Measurements from ENCODE around the gene GFY. TPM values are rescaled to one million over a fixed set of nuclear protein-coding genes. Genes with fewer than 3 reads are reported as not detected.

The GFY gene, protein sequence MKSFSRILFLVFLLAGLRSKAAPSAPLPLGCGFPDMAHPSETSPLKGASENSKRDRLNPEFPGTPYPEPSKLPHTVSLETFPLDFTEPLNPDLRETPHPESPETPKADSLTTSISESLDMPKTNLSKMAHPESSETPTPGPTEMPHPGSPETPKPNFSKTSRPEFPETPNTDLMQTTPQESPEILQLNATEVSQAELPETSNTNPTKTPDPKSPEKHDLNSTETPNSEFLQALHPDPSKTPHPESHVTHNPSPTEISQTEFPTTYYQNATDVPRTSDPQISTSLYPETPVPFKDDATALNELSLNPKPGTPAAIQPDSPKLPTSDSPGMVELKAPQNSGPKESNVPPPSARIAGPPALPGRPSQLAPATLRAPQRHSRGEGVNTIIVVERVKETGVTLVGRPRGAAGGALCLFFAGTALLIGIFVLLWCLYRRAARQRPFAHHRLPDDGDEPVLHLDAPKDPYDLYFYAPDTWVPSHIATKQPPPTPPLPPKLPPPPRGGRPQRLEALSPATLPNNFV
- total RNA-seq, result not detected

DNA sequence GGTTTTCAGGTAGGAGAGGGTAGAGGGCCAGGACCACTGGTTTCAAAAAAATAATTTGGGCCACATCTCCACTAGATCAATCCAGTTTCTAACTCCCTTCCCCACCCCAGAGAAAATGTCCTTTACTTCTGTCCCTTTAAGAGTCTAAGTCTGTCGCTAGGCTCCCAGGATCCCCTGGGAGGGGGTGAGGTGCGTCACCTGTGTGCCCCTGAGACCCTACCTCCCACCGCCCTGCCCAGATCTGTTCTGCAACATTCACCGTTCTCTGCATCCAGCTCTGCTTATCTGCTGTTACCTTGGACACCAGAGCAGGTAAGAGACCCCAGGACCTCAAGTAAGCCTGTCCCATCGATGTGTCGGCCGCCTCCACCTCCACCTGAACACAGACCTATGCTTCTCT is at the start of gene GFY:
Gene GFY, plus strand, starts transcription at position 211 of the 400 bp plus-strand sequence. CDS start 1,043 bp downstream, outside the sequence.
- Mint-ChIP-seq H3K9me3 (no peaks in the 10 kb centered on the region), H3K27me3 (peaks cover 81% of the 10 kb centered on the region), H3K4me1 (ENCODE audit: low read depth) (peaks cover 47% of the 10 kb centered on the region), H3K4me3 (no peak within 1 kb of the TSS), H3K27ac (no peak within 1 kb of the TSS), H3K36me3 (no peaks in the 10 kb centered on the region)
- DNase-seq, result no peak
- ChIA-PET POLR2A (interaction anchor here (0.9 kb wide), 1 partner anchor 9 kb away, joined by 4 read pairs; no protein-coding TSS in a partner anchor), CTCF (interaction anchor here (0.7 to 1.5 kb wide), 2 partner anchors 15 to 33 kb away, joined by 4 read pairs; no protein-coding TSS in a partner anchor)
- intact Hi-C loops (cut with micrococcal nuclease), result no loop called here

DNA sequence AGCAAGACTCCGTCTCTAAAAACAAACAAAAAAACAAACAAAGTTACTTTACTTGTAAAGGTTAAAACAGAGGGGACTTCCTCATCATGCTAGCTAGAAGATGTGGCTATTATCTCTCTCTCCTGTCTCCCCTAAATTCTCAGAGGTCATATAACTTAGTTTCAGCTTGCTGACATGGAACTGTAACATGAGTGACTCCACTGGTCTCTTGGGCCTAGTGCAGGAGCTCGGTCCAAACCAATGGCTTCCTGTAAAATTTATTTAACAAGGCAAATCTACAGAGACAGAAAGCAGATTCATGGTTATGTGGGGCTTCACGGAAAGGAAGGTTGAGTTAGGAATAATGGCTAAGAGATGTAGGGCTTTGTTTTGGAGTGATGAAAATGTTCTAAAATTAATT is 46.7 kb upstream of the GFY start:
- intact Hi-C loops (cut with micrococcal nuclease), result no loop called here
- ChIA-PET POLR2A (no interaction called here), CTCF (interaction anchor here (0.8 kb wide), 1 partner anchor 73 kb away, joined by 3 read pairs; the partner anchor contains the start of gene PIH1D1)
- Mint-ChIP-seq H3K27me3 (peaks cover 2% of the 10 kb centered on the region), H3K4me3 (no peak overlapping the region), H3K9me3 (peaks cover 6% of the 10 kb centered on the region), H3K27ac (no peak overlapping the region), H3K4me1 (ENCODE audit: low read depth) (no peaks in the 10 kb centered on the region), H3K36me3 (no peaks in the 10 kb centered on the region)
- no peak for DNase-seq

DNA sequence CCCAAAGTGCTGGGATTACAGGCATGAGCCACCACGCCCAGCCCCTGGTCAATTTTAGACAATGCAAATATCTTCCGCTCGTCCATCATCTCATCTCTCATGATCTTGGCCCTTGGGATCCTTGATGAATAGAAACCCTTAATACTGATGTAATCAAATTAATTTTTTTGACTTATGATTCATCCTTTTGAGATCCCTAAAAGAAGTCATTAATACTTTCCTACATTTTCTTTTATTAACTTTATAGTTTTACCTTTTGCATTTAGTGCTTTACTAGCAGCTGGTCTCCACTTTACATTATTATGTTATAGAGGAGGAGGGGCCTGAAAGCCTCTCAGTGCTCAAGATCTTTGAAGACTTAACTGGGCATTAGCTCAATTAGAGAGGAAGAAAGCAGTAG is 44.8 kb upstream of the GFY start:
- H3K4me1 Mint-ChIP-seq (ENCODE audit: low read depth), result no peaks in the 10 kb centered on the region

DNA sequence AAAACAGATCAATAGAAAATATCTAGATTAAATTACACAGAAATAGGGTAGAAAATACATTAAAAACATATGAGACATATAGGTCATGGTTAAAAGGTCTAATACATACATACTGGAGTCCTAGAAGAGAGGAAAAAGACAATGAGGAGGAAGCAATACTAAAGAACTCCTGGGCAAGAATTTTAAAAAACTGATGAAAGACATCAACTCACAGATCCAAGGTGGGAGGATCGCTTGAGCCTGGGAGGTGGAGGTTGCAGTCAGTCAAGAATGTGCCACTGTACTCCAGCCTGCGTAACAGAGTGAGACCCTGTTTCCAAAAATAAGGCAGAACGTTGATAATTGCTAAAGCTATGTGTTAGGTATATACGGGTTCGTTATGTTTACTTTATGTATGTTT is 42.5 kb upstream of the GFY start:
- H3K9me3 Mint-ChIP-seq, result peaks cover 6% of the 10 kb centered on the region
- no peak overlapping the region for H3K27ac Mint-ChIP-seq
- DNase-seq, result no peak
- ChIA-PET POLR2A (no interaction called here), CTCF (interaction anchor here (1.4 to 1.6 kb wide), 2 partner anchors 9 to 81 kb away, joined by 4 to 9 read pairs; no protein-coding TSS in a partner anchor)
- H3K4me3 Mint-ChIP-seq, result no peak overlapping the region
- intact Hi-C loops (cut with micrococcal nuclease), result no loop called here
- no peaks in the 10 kb centered on the region for H3K36me3 Mint-ChIP-seq
- H3K4me1 Mint-ChIP-seq (ENCODE audit: low read depth), result peaks cover 3% of the 10 kb centered on the region
- H3K27me3 Mint-ChIP-seq, result no peaks in the 10 kb centered on the region

More for the DNA sequence above, 44.8 kb upstream of the GFY start:
- Mint-ChIP-seq H3K4me3 (no peak overlapping the region), H3K36me3 (no peaks in the 10 kb centered on the region), H3K9me3 (peaks cover 6% of the 10 kb centered on the region), H3K27me3 (peaks cover 2% of the 10 kb centered on the region), H3K27ac (no peak overlapping the region)
- no peak for DNase-seq
- POLR2A ChIA-PET, result no interaction called here
- CTCF ChIA-PET, result interaction anchor here (0.9 kb wide), 1 partner anchor 125 kb away, joined by 3 read pairs; no protein-coding TSS in a partner anchor
- intact Hi-C loops (cut with micrococcal nuclease), result no loop called here

DNA sequence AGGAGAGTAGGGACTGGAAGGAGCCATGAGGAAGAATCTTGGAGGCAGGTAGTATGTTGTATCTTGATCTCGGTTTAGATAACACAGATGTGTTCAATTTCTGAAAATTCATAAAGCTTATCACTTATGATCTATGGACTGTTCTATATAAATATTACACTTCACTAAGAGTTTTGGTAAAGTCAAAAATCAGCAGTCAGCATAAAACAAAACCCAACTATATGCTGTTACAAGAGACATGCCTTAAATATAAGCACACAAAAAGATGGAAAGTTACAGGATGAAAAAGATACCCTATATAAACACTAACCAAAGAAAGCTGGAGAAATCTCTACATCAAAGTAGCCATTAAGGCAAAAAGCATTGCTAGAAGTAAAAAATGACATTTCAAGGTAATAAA is 41.6 kb upstream of the GFY start:
- intact Hi-C loops (cut with micrococcal nuclease), result no loop called here
- Mint-ChIP-seq H3K4me3 (no peak overlapping the region), H3K27me3 (no peaks in the 10 kb centered on the region), H3K9me3 (peaks cover 6% of the 10 kb centered on the region), H3K27ac (no peak overlapping the region), H3K36me3 (no peaks in the 10 kb centered on the region), H3K4me1 (ENCODE audit: low read depth) (peaks cover 9% of the 10 kb centered on the region)
- ChIA-PET CTCF (interaction anchor here (1.4 to 1.6 kb wide), 2 partner anchors 8 to 82 kb away, joined by 4 to 9 read pairs; no protein-coding TSS in a partner anchor), POLR2A (interaction anchor here (0.6 kb wide), 1 partner anchor 13 kb away, joined by 3 read pairs; no protein-coding TSS in a partner anchor)
- DNase-seq, result no peak

DNA sequence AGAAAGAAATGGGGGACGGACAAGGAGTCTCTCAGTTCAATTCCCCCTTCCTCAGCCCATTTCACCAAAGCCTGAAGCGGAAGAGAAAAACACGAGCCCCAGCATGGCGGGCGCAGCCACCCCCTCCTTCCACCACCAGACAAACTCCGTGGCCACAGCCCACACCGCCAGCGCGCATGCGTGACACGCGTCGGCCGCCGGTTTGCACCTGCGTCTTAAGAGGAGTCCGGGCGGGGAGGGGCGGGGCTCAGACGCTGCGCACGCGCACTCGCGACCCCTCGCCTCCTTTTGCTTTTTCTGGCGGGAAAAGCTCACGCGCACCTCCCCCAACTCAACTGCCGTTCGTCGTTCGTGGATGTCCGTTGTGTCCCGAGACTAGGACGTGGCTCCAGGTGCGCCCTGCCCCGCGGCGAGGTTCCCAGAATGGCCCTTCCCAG is 37.2 kb upstream of the GFY start, which contains the start of gene KASH5:
Gene KASH5, plus strand, starts transcription at position 314 of the 437 bp plus-strand sequence. CDS start 2,635 bp downstream, outside the sequence.
- intact Hi-C loops (cut with micrococcal nuclease), result no loop called here

DNA sequence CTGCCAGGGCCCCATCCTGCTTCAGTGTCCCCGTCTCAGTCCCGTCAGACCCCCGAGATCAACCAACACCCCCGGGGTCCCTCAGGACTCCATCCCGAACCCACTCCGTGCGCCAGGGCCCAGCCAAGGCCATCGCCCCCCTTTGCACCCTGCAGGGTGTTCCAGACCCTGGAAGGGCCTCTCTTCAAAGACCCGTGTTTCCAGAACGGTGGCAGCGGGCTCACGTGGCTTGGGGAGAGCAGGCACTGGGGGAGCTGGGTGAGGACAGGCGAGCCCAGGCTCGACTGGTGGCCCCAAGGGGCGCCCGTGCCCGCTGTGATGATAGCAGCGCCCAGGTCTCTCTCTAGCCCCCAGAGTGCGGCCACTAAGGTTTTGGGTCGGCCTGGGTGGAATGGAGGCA is 35.8 kb upstream of the GFY start:
- H3K27ac Mint-ChIP-seq, result no peak overlapping the region
- DNase-seq, result no peak
- ChIA-PET CTCF (interaction anchor here (0.9 to 4.1 kb wide), 3 partner anchors 55 to 86 kb away, joined by 4 to 40 read pairs (median 22); no protein-coding TSS in a partner anchor), POLR2A (no interaction called here)
- peaks cover 2% of the 10 kb centered on the region for H3K27me3 Mint-ChIP-seq
- no peaks in the 10 kb centered on the region for H3K36me3 Mint-ChIP-seq
- H3K9me3 Mint-ChIP-seq, result no peaks in the 10 kb centered on the region
- H3K4me3 Mint-ChIP-seq, result no peak overlapping the region
- intact Hi-C loops (cut with micrococcal nuclease), result no loop called here
- peaks cover 19% of the 10 kb centered on the region for H3K4me1 Mint-ChIP-seq (ENCODE audit: low read depth)

More for the DNA sequence above, 37.2 kb upstream of the GFY start, which contains the start of gene KASH5:
- Mint-ChIP-seq H3K4me3 (peak within 1 kb of the TSS; percentile 61), H3K4me1 (ENCODE audit: low read depth) (peaks cover 19% of the 10 kb centered on the region), H3K27ac (peak within 1 kb of the TSS; percentile 84), H3K36me3 (no peaks in the 10 kb centered on the region), H3K27me3 (peaks cover 2% of the 10 kb centered on the region), H3K9me3 (no peaks in the 10 kb centered on the region)
- POLR2A ChIA-PET, result no interaction called here
- CTCF ChIA-PET, result no interaction called here
- DNase-seq, result peak; percentile 94

DNA sequence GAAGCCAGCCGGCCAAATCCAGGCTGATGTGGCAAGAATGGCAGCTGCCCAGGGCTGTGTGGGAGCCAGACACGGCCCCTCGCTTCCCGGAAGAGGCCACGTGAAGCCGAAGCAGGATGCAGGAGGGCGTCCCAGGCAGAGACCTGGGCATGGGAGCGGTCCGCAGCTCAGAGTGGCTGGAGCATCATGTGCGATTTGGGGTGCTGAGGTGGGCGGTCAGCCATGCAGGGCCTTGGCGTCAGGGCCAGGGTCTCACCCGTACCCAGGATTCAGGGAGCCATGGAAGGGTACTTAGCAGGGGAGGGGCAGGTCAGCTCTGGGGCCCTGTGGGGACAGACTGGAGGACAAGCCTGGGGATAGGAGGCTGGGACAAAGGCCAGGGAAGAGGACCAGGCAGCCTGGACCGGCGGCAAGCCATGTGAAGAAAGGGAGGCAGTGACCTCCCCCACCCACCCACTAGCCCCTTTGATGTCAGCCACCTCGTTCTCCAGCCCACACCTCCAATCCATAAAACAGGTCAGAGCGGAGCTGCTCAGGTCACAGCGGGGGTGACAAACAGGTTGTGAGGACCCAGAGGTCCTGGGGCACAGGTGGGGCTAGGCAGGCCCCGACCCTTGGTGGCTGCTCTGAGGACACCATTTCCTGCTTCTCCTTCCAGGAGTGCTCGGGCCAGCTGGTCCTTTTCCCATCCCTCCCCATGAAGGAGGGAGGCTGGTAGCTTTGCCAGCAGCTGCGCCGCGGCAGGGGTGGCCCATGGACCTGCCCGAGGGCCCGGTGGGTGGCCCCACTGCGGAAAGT is 34.9 kb upstream of the GFY start:
- Mint-ChIP-seq H3K4me3 (peak overlapping the region; percentile 16), H3K9me3 (no peaks in the 10 kb centered on the region), H3K27me3 (peaks cover 2% of the 10 kb centered on the region), H3K27ac (no peak overlapping the region), H3K4me1 (ENCODE audit: low read depth) (peaks cover 19% of the 10 kb centered on the region), H3K36me3 (no peaks in the 10 kb centered on the region)
- ChIA-PET CTCF (interaction anchor here (1.1 to 4.1 kb wide), 10 partner anchors 16 to 89 kb away, joined by 3 to 48 read pairs (median 12); partner anchors contain the start of genes PIH1D1 and SLC17A7), POLR2A (no interaction called here)
- DNase-seq, result no peak
- intact Hi-C loops (cut with micrococcal nuclease), result no loop called here

DNA sequence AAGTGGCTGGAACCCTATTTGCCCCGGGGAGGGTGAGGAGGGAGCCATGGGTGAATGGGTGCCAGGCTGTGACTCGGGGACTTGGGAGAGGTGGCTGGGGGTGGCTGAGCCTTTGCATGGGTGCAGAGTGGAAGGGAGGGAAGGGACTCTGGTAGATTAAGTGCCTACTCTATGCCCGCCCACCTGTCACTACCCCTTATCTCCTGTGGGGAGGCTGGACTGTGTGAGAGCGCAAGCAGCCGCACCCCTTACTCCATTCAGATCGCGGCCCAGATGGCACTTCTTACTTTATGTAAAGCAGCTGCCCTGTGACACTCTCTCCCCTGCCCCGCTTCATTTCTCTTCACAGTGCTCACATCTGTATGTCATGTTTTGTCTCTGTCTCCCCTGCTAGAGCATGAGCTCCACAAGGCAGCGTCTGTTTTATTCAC is 34.2 kb upstream of the GFY start:
- Mint-ChIP-seq H3K27me3 (peaks cover 2% of the 10 kb centered on the region), H3K9me3 (no peaks in the 10 kb centered on the region), H3K36me3 (no peaks in the 10 kb centered on the region), H3K27ac (no peak overlapping the region), H3K4me1 (ENCODE audit: low read depth) (peaks cover 19% of the 10 kb centered on the region), H3K4me3 (no peak overlapping the region)
- ChIA-PET POLR2A (no interaction called here), CTCF (interaction anchor here (0.5 to 4.1 kb wide), 18 partner anchors 8 to 176 kb away, joined by 3 to 48 read pairs (median 6); partner anchors contain the start of genes ALDH16A1, PIH1D1 and SLC17A7)
- intact Hi-C loops (cut with micrococcal nuclease), result no loop called here
- no peak for DNase-seq

DNA sequence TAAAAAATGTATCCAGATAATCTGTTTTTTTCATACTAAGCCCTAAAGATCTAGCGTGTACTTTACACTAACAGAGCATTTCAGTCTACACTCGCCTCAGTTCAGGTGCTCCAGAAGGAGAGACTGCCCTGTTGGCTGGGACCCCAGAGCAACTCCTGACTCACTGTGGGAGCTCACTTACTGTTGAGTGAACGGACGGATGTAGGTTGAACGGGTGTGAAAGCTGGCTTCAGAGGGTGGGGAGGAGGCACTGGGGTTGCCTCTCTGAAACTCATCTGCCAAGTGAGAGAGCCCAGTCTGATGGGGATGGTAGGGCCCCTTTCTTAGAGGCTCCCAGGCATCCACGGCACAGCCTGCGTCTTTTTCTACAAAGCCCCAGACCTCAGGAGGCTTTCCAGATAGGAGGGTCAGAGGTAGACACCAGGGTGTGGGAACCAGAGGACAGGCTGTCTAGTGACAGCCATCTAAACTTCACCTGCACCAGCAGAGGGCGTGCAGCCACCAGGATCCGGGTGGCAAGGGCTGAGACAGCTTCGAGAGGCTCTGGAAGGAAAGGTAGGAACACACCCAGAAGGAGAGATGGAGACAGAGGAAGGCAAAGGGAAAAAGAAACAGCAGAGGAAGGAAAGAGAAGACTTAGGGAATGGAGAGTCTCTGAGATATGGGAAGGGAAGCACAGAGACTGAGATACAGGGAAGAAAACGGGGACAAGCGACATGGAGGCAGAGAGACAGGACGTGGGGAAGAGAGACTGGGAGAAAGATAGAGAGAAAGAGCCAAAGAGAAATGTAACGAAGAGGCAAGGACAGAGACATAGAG is 33.4 kb upstream of the GFY start:
- peak; percentile 86 for DNase-seq
- Mint-ChIP-seq H3K36me3 (no peaks in the 10 kb centered on the region), H3K27me3 (peaks cover 2% of the 10 kb centered on the region), H3K9me3 (no peaks in the 10 kb centered on the region), H3K4me1 (ENCODE audit: low read depth) (peaks cover 19% of the 10 kb centered on the region), H3K27ac (peak overlapping the region; percentile 30), H3K4me3 (no peak overlapping the region)
- ChIA-PET POLR2A (interaction anchor here (1.2 kb wide), 1 partner anchor 48 kb away, joined by 3 read pairs; no protein-coding TSS in a partner anchor), CTCF (interaction anchor here (0.5 to 4.1 kb wide), 26 partner anchors 9 to 177 kb away, joined by 3 to 48 read pairs (median 4); partner anchors contain the start of genes ALDH16A1, GFY, PIH1D1 and SLC17A7)
- intact Hi-C loops (cut with micrococcal nuclease), result loop anchor here (1.0 kb wide), 4 partner anchors 39 to 85 kb away; no protein-coding TSS in a partner anchor

DNA sequence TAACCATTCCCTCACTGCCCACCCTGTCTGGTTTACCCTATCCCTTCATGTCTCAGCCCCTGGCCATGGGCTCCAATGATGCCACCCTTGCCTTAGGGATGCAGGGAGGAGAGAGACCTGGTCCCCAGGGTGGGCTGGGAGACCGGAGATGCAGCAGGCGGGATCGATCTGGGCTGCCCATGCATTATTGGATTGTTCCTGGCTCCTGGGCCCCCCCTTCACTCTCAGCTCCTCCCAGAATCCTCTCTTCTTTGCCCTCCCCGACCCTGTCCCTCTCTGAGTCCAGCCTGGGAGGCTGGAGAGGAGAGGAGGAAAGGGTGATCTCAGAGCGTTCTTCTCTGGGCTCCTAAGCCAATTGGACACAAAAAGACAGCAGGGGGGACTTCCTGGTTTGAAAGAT is 31.3 kb upstream of the GFY start:
- POLR2A ChIA-PET, result no interaction called here
- peaks cover 19% of the 10 kb centered on the region for H3K4me1 Mint-ChIP-seq (ENCODE audit: low read depth)
- peaks cover 2% of the 10 kb centered on the region for H3K27me3 Mint-ChIP-seq
- no peak overlapping the region for H3K4me3 Mint-ChIP-seq
- no peaks in the 10 kb centered on the region for H3K36me3 Mint-ChIP-seq
- intact Hi-C loops (cut with micrococcal nuclease), result no loop called here
- no peaks in the 10 kb centered on the region for H3K9me3 Mint-ChIP-seq
- DNase-seq, result no peak
- CTCF ChIA-PET, result interaction anchor here (0.8 to 4.0 kb wide), 5 partner anchors 15 to 93 kb away, joined by 3 to 48 read pairs (median 5); partner anchors contain the start of gene SLC17A7
- no peak overlapping the region for H3K27ac Mint-ChIP-seq
